D721Med (cell line): Measurements from ENCODE around the gene CERS6.

Source experiments
- DNase-seq: peaks from one replicate; pipeline ENCODE4 v3.0.0; 2011; ENCODE audit warnings: low spot score; ENCODE audit not compliant: insufficient read length
- FAIRE-seq: peaks from 2 replicates; lab custom pipeline; 2011; peaks lifted over from hg19 to GRCh38; lab: Jason Lieb, UNC
- CTCF ChIP-seq: IDR thresholded peaks from 2 replicates; pipeline ENCODE4 v1.5.1; 2012; ENCODE audit warnings: mild to moderate bottlenecking, control low read depth; ENCODE audit not compliant: insufficient read depth; ENCODE audit errors: missing control alignments

Gene CERS6

GRCh38 chr2:168673265-168674189 is 217.5 kb downstream of the CERS6 start:
- TF ChIP-seq CTCF, result no peak
- no peak for FAIRE-seq
- DNase-seq, result no peak

- FAIRE-seq (no peak), DNase-seq (no peak)
- no peak for TF ChIP-seq CTCF
Measured at GRCh38 chr2:168678153-168678853, 222.2 kb downstream of the CERS6 start.

GRCh38 chr2:168679081-168679480 is 223.0 kb downstream of the CERS6 start:
- no peak for FAIRE-seq
- no peak for DNase-seq
- TF ChIP-seq CTCF, result no peak

- no peak for DNase-seq
- TF ChIP-seq CTCF, result no peak
- FAIRE-seq, result no peak
Measured at GRCh38 chr2:168679741-168680310, 223.8 kb downstream of the CERS6 start.

- no peak for TF ChIP-seq CTCF
- DNase-seq (no peak), FAIRE-seq (no peak)
Measured at GRCh38 chr2:168683996-168684395, 227.9 kb downstream of the CERS6 start.

- DNase-seq (no peak), FAIRE-seq (peak; percentile 25)
- no peak for TF ChIP-seq CTCF
Measured at GRCh38 chr2:168684921-168685599, 229.0 kb downstream of the CERS6 start.
